ENCODE data around the gene COG1. TPM values are rescaled to one million over a fixed set of nuclear protein-coding genes. Genes with fewer than 3 reads are reported as not detected.
A peak's percentile ranks its signal among the peaks of the same experiment; 100 is the strongest.

The COG1 gene
- total RNA-seq, 1 experiment from 2014 or later: 26.5 TPM

GRCh38 chr17:73215447-73215846 lies 22.6 kb downstream of the COG1 start:
- no peaks in the 10 kb centered on the region for H3K9me3 Mint-ChIP-seq
- no peak overlapping the region for H3K14ac ChIP-seq (ENCODE audit: insufficient read depth, low read length)
- H3K4ac ChIP-seq (ENCODE audit: low read depth, low read length): no peak overlapping the region
- H2BK20ac ChIP-seq (ENCODE audit: low read depth, low read length, poor library complexity, severe bottlenecking): no peak overlapping the region
- no peak overlapping the region for H2AK5ac ChIP-seq (ENCODE audit: insufficient read length, low read length)
- peak overlapping the region; percentile 27 to 94 (median 71); a peak in 6 of 7 replicates for H3K27ac Mint-ChIP-seq
- no peak overlapping the region for H2BK5ac ChIP-seq (ENCODE audit: insufficient read length, low read length)
- no peak overlapping the region for H4K91ac ChIP-seq (ENCODE audit: insufficient read length, low read depth, low read length)
- peaks cover 5% of the 10 kb centered on the region for H3K4me1 ChIP-seq (ENCODE audit: insufficient read depth, low read length)
- H3K4me3 Mint-ChIP-seq: no peak overlapping the region
- no CpG with 5 or more reads among the region's 2 CpGs for WGBS (ENCODE audit: extremely low coverage, insufficient read length, low lambda C conversion rate)
- H2AFZ ChIP-seq (ENCODE audit: low read length): no peak overlapping the region
- H3K27me3 Mint-ChIP-seq (ENCODE audit: low read depth): no peaks in the 10 kb centered on the region
- peaks cover 4% of the 10 kb centered on the region; the same call in 1 of the 2 replicates for H3K79me2 ChIP-seq (ENCODE audit: insufficient read depth, low read length)
- H3K23ac ChIP-seq (ENCODE audit: insufficient read length, low read depth, low read length): no peak overlapping the region
- no peaks in the 10 kb centered on the region for H3K9me3 ChIP-seq (ENCODE audit: control insufficient read depth, low read depth, low read length)
- no peak overlapping the region for H3K56ac ChIP-seq (ENCODE audit: insufficient read length, low read depth, low read length)
- H3K23me2 ChIP-seq (ENCODE audit: insufficient read length, low read depth, low read length, poor library complexity, severe bottlenecking): no peaks in the 10 kb centered on the region
- no peak overlapping the region for H4K5ac ChIP-seq (ENCODE audit: insufficient read length, low read depth, low read length)
- H3K18ac ChIP-seq (ENCODE audit: insufficient read length, low read depth, low read length): no peak overlapping the region
- H3K4me2 ChIP-seq (ENCODE audit: insufficient read depth, insufficient read length, low read length): no peak overlapping the region
- H2BK12ac ChIP-seq (ENCODE audit: insufficient read length, low read depth, low read length): no peak overlapping the region
- H3K27me3 ChIP-seq (ENCODE audit: insufficient read depth, low read length): no peaks in the 10 kb centered on the region
- H4K20me1 ChIP-seq (ENCODE audit: control insufficient read depth, insufficient read depth, insufficient read length): no peaks in the 10 kb centered on the region
- no peak overlapping the region for H3K9ac ChIP-seq (ENCODE audit: extremely low read depth, insufficient read length, low read length)
- no peak overlapping the region for H2BK120ac ChIP-seq (ENCODE audit: low read depth, low read length, poor library complexity, severe bottlenecking)
- peak; percentile 64 for TF ChIP-seq CTCF (conservative IDR thresholded peaks at IDR 0.05)
- peaks cover 6 to 28% (median 16%) of the 10 kb centered on the region in 3 experiments; a peak in 6 of 7 replicates for H3K36me3 Mint-ChIP-seq (ENCODE audit: insufficient read depth in 1 of 3, low read depth in 3 of 3)
- no peak overlapping the region for H2BK15ac ChIP-seq (ENCODE audit: low read depth, low read length)
- no peak overlapping the region for H4K8ac ChIP-seq (replicated peaks; ENCODE audit: insufficient read length, low read depth, low read length)
- H3T11ph ChIP-seq (ENCODE audit: low read length): no peak overlapping the region
- H3K27ac ChIP-seq (ENCODE audit: insufficient read length, low read depth, low read length): no peak overlapping the region
- peak; percentile 60 for DNase-seq
- peaks cover 2% of the 10 kb centered on the region for H3K79me1 ChIP-seq (ENCODE audit: insufficient read depth, low read depth, low read length, poor library complexity, severe bottlenecking)
- H3K4me1 Mint-ChIP-seq: peaks cover 17% of the 10 kb centered on the region in 2 experiments
